K562 (cell line): ENCODE results near the gene LAMA2. TPM values are rescaled to one million over a fixed set of nuclear protein-coding genes. Genes with fewer than 3 reads are reported as not detected.

Experiments
- ARNT ChIP-seq, 2 experiments: fragments of 450-650 bp; IDR thresholded peaks; 2 replicates each; pipeline ENCODE4 v1.6.1; 2016; ENCODE audit warnings: mild to moderate bottlenecking in 1 of 2
- BRD9 ChIP-seq: fragments of 450-650 bp; IDR thresholded peaks from 2 replicates; pipeline ENCODE4 v1.6.1; 2018; ENCODE audit warnings: low read depth; ENCODE audit not compliant: partially characterized antibody
- CAMTA2 ChIP-seq: fragments of 250-450 bp; sonication (Bioruptor Pico); conservative IDR thresholded peaks from 2 replicates; pipeline ENCODE4 v1.5.1; 2022
- CTBP1 ChIP-seq: fragments of 450-650 bp; IDR thresholded peaks from 2 replicates; pipeline ENCODE4 v1.6.1; 2016; ENCODE audit warnings: borderline replicate concordance
- FOSL1 ChIP-seq: fragments of 200-800 bp; sonication (Bioruptor generic); conservative IDR thresholded peaks from 2 replicates; pipeline ENCODE4 v1.6.1; 2016; ENCODE audit warnings: missing genetic modification characterization, missing compliant biosample characterization
- FOXP1 ChIP-seq: sonication (generic); formaldehyde crosslinking; IDR thresholded peaks from 2 replicates; pipeline ENCODE4 v1.8.0; 2022; ENCODE audit warnings: mild to moderate bottlenecking, missing genetic modification reagents
- GATAD2A ChIP-seq: fragments of 450-650 bp; IDR thresholded peaks from 2 replicates; pipeline ENCODE4 v1.6.1; 2017
- HBP1 ChIP-seq: fragments of 450-650 bp; formaldehyde crosslinking; IDR thresholded peaks from 2 replicates; pipeline ENCODE4 v1.4.0; 2022; ENCODE audit warnings: missing genetic modification characterization
- NFIC ChIP-seq: fragments of 450-650 bp; IDR thresholded peaks from 2 replicates; pipeline ENCODE4 v1.6.1; 2017; ENCODE audit warnings: mild to moderate bottlenecking, inconsistent platforms
- NUFIP1 ChIP-seq: fragments of 450-650 bp; IDR thresholded peaks from 2 replicates; pipeline ENCODE4 v1.6.1; 2018; ENCODE audit not compliant: partially characterized antibody
- RFX1 ChIP-seq: fragments of 450-650 bp; IDR thresholded peaks from 2 replicates; pipeline ENCODE4 v1.6.1; 2016; ENCODE audit warnings: mild to moderate bottlenecking, moderate library complexity
- RNF219 ChIP-seq: fragments of 250-450 bp; sonication (Bioruptor Pico); IDR thresholded peaks from 2 replicates; pipeline ENCODE4 v1.5.0; 2022; ENCODE audit warnings: mild to moderate bottlenecking
- ZHX1 ChIP-seq: fragments of 150-350 bp; conservative IDR thresholded peaks from 2 replicates; pipeline ENCODE4 v1.6.1; 2014; ENCODE audit warnings: low read length
- ZNF384 ChIP-seq: IDR thresholded peaks from 2 replicates; pipeline ENCODE4 v1.6.1; 2012; ENCODE audit warnings: low read depth, low read length, improper control_type of control experiment
- ZNF644 ChIP-seq: fragments of 200-800 bp; sonication (Bioruptor generic); IDR thresholded peaks from 2 replicates; pipeline ENCODE4 v1.6.1; 2016; ENCODE audit warnings: low read depth, missing genetic modification characterization, missing compliant biosample characterization
- polyA plus RNA-seq, 8 experiments: library from polyadenylated mRNA; depleted of rRNA in 4 of 8; stranded (reverse) in 5 of 8; unstranded in 3 of 8; fragments of >200 nt; fragmentation: Nextera tagmentation in 2 of 8; fragmentation: Illumina TruSeq in 1 of 8; extraction: Ambion mirVana in 2 of 8; extraction: Trizol in 1 of 8; gene quantifications; 2 replicates each; pipeline versions ENCODE4 v1.2.1 to v1.2.3, GENCODE V29; 2011 to 2014; ENCODE audit warnings: inconsistent platforms in 1 of 8, missing spikeins in 1 of 8
- total RNA-seq, 7 experiments: library from RNA; depleted of rRNA in 6 of 7; stranded (reverse); fragments of >200 nt in 6 of 7; fragmentation: Illumina TruSeq in 2 of 7; extraction: Trizol in 2 of 7; gene quantifications; 2 replicates each; pipeline versions ENCODE4 v1.2.1 to v1.2.3, GENCODE V29; 2011 to 2021; ENCODE audit warnings: low replicate concordance in 1 of 7

Gene LAMA2
- total and polyA plus RNA-seq, 9 of the 15 experiments (the other 6 are each of a cell fraction or from before 2014, with no cell fraction given): 0.04 to 1.5 (median 0.36) TPM

GRCh38 chr6:129501740-129502660 is 619.1 kb downstream of the LAMA2 start (continued):
- TF ChIP-seq ARNT (IDR thresholded peaks at IDR 0.05) (0 out of 4 replicates have a peak, but pooled peaks of 1 of the 2 experiments have one; percentile 4), CTBP1 (no peak), GATAD2A (no peak), NFIC (no peak), FOXP1 (CRISPR knock-in tag) (no peak), NUFIP1 (no peak), BRD9 (no peak), FOSL1 (peak; percentile 72; the same call in 1 of the 2 replicates), RFX1 (peak; percentile 89), RNF219 (CRISPR knock-in tag) (no peak), ZNF644 (tag) (no peak), HBP1 (CRISPR knock-in tag) (no peak), CAMTA2 (no peak), ZHX1 (no peak), ZNF384 (no peak)
